ENCODE measurements around the gene TBC1D14.
A peak's percentile ranks its signal among the peaks of the same experiment; 100 is the strongest.

TBC1D14 gene

GRCh38 chr4:7009564-7009963 is 99.9 kb downstream of the TBC1D14 start:
- no peak for TF ChIP-seq CTCF (IDR thresholded peaks at IDR 0.05; ENCODE audit: unreplicated experiment in 3 of 3)
- Mint-ChIP-seq H3K27ac (no peak overlapping the region), H3K4me1 (peaks cover 15% of the 10 kb centered on the region), H3K27me3 (ENCODE audit: low read depth) (no peaks in the 10 kb centered on the region), H3K36me3 (ENCODE audit: low read depth) (peaks cover 58% of the 10 kb centered on the region), H3K4me3 (no peak overlapping the region), H3K9me3 (no peaks in the 10 kb centered on the region)

GRCh38 chr4:7013175-7013574 is 103.5 kb downstream of the TBC1D14 start:
- Mint-ChIP-seq H3K36me3 (ENCODE audit: low read depth) (peaks cover 61% of the 10 kb centered on the region), H3K4me3 (peak overlapping the region in 1 of 3 experiments; percentile 21), H3K9me3 (no peaks in the 10 kb centered on the region), H3K27me3 (ENCODE audit: low read depth) (no peaks in the 10 kb centered on the region), H3K4me1 (peaks cover 10% of the 10 kb centered on the region), H3K27ac (peak overlapping the region in 2 of 3 experiments; percentile 48 to 93)
- no peak for TF ChIP-seq CTCF (IDR thresholded peaks at IDR 0.05; ENCODE audit: unreplicated experiment in 3 of 3)

DNA sequence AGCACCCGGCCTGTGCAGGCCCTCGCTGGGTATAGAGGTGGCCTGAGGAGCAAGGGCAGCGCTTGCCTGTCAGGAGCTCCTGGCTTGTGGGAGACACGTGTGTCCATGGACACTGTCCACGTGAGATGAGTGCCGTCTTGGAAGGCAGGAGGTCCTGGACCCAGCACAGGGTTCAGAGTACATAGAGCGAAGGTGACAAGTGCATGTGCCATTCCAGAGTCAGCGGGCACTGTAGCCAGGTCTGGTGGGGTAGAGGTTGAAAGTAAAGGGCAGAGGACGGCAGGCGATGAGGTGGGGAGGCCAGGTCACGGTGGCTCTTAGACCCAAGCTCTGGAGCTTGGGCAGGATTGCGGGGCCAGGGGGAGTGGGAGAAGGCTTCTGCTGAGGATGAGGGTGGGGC is 105.2 kb downstream of the TBC1D14 start:
- TF ChIP-seq CTCF (IDR thresholded peaks at IDR 0.05; ENCODE audit: unreplicated experiment in 3 of 3), result no peak
- peaks cover 56% of the 10 kb centered on the region for H3K36me3 Mint-ChIP-seq (ENCODE audit: low read depth)
- H3K9me3 Mint-ChIP-seq, result no peaks in the 10 kb centered on the region
- H3K27me3 Mint-ChIP-seq (ENCODE audit: low read depth), result peaks cover 3% of the 10 kb centered on the region
- no peak overlapping the region for H3K4me3 Mint-ChIP-seq
- peaks cover 2% of the 10 kb centered on the region for H3K4me1 Mint-ChIP-seq
- no peak overlapping the region for H3K27ac Mint-ChIP-seq

DNA sequence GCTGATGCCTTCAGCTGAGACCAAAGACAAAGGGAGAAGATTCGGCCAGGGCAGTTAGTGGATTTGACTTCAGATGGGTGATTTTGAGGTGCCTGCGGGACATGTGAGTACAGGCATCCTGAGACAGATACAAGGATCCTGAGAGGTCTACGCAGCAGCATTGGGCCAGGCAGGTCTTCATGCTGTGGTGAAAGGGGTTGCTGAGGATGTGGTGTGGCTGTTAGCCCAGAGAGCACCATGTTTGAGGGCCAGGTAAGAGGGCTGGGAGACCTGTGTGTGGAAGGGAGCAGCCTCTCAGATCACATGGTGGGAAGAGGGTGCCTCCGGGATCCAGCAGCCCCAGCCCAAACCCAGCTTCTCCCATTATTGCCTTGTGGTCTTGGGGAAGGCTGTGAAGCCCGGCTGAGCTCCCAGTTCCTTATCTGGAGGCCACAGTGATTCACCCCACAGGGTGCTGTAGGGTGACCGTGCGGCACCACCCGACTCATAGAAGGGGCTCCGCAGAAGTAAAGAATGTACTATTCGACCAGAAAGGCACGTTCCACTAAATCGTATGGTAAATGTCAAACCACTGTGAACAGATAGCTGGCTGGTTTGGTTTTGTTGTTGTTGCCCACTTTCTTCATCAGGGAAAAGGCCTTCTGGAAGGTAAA is 105.9 kb downstream of the TBC1D14 start:
- Mint-ChIP-seq H3K4me1 (no peaks in the 10 kb centered on the region), H3K9me3 (no peaks in the 10 kb centered on the region), H3K27me3 (ENCODE audit: low read depth) (peaks cover 3% of the 10 kb centered on the region), H3K36me3 (ENCODE audit: low read depth) (peaks cover 50% of the 10 kb centered on the region), H3K4me3 (no peak overlapping the region), H3K27ac (no peak overlapping the region)
- no peak for TF ChIP-seq CTCF (IDR thresholded peaks at IDR 0.05; ENCODE audit: unreplicated experiment in 3 of 3)

GRCh38 chr4:7016086-7016485 is 106.5 kb downstream of the TBC1D14 start:
- Mint-ChIP-seq H3K27me3 (ENCODE audit: low read depth) (peaks cover 3% of the 10 kb centered on the region), H3K4me1 (no peaks in the 10 kb centered on the region), H3K36me3 (ENCODE audit: low read depth) (peaks cover 50% of the 10 kb centered on the region), H3K4me3 (no peak overlapping the region), H3K9me3 (no peaks in the 10 kb centered on the region), H3K27ac (no peak overlapping the region)
- no peak for TF ChIP-seq CTCF (IDR thresholded peaks at IDR 0.05; ENCODE audit: unreplicated experiment in 3 of 3)

DNA sequence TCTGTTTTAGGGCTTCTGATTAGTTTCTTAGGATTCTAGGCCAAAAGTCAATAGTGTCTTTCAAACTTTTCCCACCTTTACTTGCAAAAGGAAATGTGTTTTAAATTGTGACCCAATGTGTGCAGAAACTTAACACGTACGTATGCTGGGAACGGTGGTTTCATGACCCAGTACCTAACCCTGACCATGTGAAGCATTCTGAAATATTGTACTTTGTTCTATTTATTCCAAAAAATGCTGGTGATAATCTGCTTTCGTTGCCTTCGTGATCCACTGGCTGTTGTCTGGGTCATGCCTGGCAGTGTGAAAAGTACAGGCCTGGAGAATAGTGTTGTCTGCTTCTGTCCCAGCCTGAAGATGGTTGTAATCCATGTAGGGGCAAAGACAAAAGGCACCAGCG is 106.9 kb downstream of the TBC1D14 start:
- H3K4me3 Mint-ChIP-seq, result no peak overlapping the region

More for the DNA sequence above, 106.9 kb downstream of the TBC1D14 start:
- Mint-ChIP-seq H3K4me1 (no peaks in the 10 kb centered on the region), H3K27ac (no peak overlapping the region), H3K9me3 (no peaks in the 10 kb centered on the region), H3K36me3 (ENCODE audit: low read depth) (peaks cover 50% of the 10 kb centered on the region), H3K27me3 (ENCODE audit: low read depth) (peaks cover 3% of the 10 kb centered on the region)
- no peak for TF ChIP-seq CTCF (IDR thresholded peaks at IDR 0.05; ENCODE audit: unreplicated experiment in 3 of 3)
